ENCODE measurements around the gene PIWIL4. TPM values are rescaled to one million over a fixed set of nuclear protein-coding genes. Genes with fewer than 3 reads are reported as not detected.
A peak's percentile ranks its signal among the peaks of the same experiment; 100 is the strongest.

The PIWIL4 gene
- total and polyA plus RNA-seq, 7 donors: 0.30 to 1.7 (median 0.65) TPM

DNA sequence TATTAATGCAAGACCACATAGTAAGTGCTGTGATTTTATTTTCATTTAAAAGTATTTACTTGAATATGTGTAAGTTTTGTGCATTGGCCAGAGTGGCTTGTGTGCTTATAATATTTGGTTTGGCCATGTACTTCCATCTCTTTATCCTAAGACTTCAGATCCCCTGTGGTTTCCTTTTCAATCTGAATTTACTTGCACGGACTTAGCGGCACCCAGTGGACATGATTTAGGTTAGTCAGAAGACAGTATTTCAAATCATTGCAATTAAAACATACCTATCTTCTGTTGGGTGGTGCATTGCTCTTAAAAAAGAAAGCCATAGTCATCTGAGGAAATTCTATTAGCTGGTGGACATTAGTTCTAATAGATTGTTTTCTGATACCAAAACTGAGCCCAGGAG lies 30.7 kb downstream of the PIWIL4 start:
- H3K36me3 ChIP-seq (ENCODE audit: insufficient read depth in 1 of 2, low read depth in 1 of 2): peaks cover 0 to 3% of the 10 kb centered on the region in 2 donors
- 68 to 77% (median 75%) methylated on average over 2 of the region's 2 CpGs for WGBS, 3 donors
- intact Hi-C loops (cut with DNase I): loop anchor here in 1 of 2 donors (2.0 kb wide), 1 partner anchor 77 kb away; no protein-coding TSS in a partner anchor
- no peaks in the 10 kb centered on the region for H3K9me3 ChIP-seq
- DNase-seq (no peak), ATAC-seq (no peak)
- H3K4me3 ChIP-seq: no peak overlapping the region
- no peaks in the 10 kb centered on the region for H3K4me1 ChIP-seq
- H3K27ac ChIP-seq: no peak overlapping the region
- TF ChIP-seq CTCF (IDR thresholded peaks at IDR 0.05): no peak
- H3K27me3 ChIP-seq (ENCODE audit: insufficient read depth in 3 of 3, low read length in 2 of 3): no peaks in the 10 kb centered on the region

GRCh38 chr11:94599510-94599909 lies 32.3 kb downstream of the PIWIL4 start:
- 73 to 86% (median 82%) methylated on average over 3 of the region's 3 CpGs for WGBS, 3 donors
- no peaks in the 10 kb centered on the region for H3K9me3 ChIP-seq
- H3K4me3 ChIP-seq: no peak overlapping the region
- intact Hi-C loops (cut with DNase I): loop anchor here in 1 of 2 donors (2.0 kb wide), 1 partner anchor 79 kb away; no protein-coding TSS in a partner anchor
- H3K27me3 ChIP-seq (ENCODE audit: insufficient read depth in 3 of 3, low read length in 2 of 3): no peaks in the 10 kb centered on the region
- DNase-seq (no peak), ATAC-seq (no peak)
- no peak overlapping the region for H3K27ac ChIP-seq
- no peaks in the 10 kb centered on the region for H3K4me1 ChIP-seq
- no peaks in the 10 kb centered on the region for H3K36me3 ChIP-seq (ENCODE audit: insufficient read depth in 1 of 2, low read depth in 1 of 2)
- no peak for TF ChIP-seq CTCF (IDR thresholded peaks at IDR 0.05)

DNA sequence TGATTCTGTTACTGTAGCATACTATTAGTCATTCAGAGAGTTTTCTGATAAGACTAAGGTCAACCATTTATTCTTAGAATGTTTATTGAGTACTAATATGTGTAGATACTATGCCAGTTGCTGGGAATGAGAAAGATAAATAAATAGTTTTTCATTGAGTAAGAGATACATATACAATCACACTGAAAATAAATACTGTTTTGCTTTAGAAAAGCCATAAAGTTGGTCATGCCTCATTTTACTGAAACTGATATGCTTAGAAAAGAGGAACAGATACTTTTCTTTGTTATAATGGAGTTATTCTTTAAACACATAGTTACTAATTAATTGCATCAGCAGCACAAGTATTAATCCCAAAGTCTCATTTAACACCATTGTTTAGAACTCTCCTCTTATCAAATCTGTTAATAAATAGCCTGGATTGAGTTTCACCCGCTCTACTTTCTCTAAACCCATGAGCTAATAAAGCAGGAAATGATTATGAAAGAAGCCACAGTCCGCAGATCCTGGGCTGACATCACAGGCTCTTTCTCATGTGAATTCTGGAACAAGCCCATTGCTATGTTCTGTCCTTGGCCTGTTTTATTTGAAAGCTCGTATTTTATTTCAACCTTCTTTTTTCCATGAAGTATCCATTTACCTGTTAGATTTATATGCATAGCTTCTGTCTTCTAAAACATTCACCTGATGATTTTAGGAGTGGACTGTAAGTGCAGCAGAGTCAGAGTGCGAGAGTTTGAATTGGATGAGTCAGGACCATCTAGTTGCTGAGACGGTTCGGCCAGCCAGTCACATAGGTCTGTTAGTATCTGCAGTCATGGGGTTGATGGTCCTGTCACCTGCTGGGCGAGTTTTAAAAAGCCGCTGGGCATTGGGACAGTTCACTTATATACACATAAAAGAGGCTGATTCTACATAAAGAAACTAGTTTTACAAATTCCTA lies 35.5 kb downstream of the PIWIL4 start:
- 33 to 83% (median 74%) methylated on average over 8 of the region's 8 CpGs for WGBS, 3 donors
- Histone ChIP-seq H3K4me3 (no peak overlapping the region), H3K27me3 (ENCODE audit: insufficient read depth in 3 of 3, low read length in 2 of 3) (no peaks in the 10 kb centered on the region), H3K9me3 (no peaks in the 10 kb centered on the region), H3K36me3 (ENCODE audit: insufficient read depth in 1 of 2, low read depth in 1 of 2) (no peaks in the 10 kb centered on the region), H3K4me1 (no peaks in the 10 kb centered on the region), H3K27ac (no peak overlapping the region)
- peak in 3 of 4 donors; percentile 86 to 93 (median 92) for ATAC-seq
- intact Hi-C loops (cut with DNase I): loop anchor here in 1 of 2 donors (5.0 kb wide), 1 partner anchor 80 kb away; no protein-coding TSS in a partner anchor
- peak; percentile 61 to 68 for DNase-seq
- TF ChIP-seq CTCF (IDR thresholded peaks at IDR 0.05): peak; percentile 59

DNA sequence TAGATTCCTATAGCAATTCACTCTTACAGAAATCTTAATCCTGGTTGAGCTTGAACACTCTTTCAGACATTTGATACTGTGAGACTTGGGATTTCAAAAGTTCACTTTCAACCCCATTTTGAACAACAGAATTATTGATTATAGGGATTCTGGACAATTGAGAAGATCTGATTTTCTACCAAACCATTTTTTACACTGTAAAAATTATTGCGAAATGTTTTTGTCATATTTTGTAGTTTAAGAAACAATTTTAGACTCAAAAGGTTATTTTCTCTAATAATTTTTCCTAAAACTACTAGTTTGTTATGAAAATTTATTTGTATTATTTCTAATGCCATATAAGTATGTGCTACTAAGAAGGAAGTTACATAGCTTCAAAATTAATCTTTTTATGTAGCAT lies 36.4 kb downstream of the PIWIL4 start:
- Histone ChIP-seq H3K4me1 (no peaks in the 10 kb centered on the region), H3K9me3 (no peaks in the 10 kb centered on the region), H3K36me3 (ENCODE audit: insufficient read depth in 1 of 2, low read depth in 1 of 2) (no peaks in the 10 kb centered on the region), H3K27me3 (ENCODE audit: insufficient read depth in 3 of 3, low read length in 2 of 3) (no peaks in the 10 kb centered on the region), H3K4me3 (no peak overlapping the region), H3K27ac (no peak overlapping the region)
- DNase-seq (no peak), ATAC-seq (no peak)
- intact Hi-C loops (cut with DNase I): loop anchor here in 1 of 2 donors (5.0 kb wide), 1 partner anchor 81 kb away; no protein-coding TSS in a partner anchor
- WGBS, 3 donors: 98 to 100% (median 100%) methylated on average over 1 of the region's 1 CpG
- TF ChIP-seq CTCF (IDR thresholded peaks at IDR 0.05): no peak
